Measurements from ENCODE around the gene ERF.

DNA sequence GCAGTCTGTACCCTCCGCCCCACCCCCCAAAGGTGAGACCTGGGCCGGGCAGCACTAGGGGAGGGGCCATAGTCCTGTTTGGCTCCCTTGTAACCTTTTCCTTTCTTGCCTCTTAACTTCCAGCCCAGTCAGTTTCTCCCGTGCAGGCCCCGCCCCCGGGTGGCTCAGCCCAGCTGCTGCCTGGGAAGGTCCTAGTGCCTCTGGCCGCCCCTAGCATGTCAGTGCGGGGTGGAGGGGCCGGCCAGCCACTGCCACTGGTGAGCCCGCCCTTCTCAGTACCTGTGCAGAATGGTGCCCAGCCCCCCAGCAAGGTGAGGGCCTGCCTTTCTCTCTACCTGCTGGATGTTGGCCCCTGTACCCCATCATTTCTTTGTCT is 36.5 kb upstream of the ERF start:
- TF ChIP-seq HCFC1 (IDR thresholded peaks at IDR 0.05; ENCODE audit: low read length) (no peak), CREM (IDR thresholded peaks at IDR 0.05; ENCODE audit: low read depth) (no peak), TAF1 (IDR thresholded peaks at IDR 0.05; ENCODE audit: borderline replicate concordance, low read depth, low read length) (no peak), BHLHE40 (IDR thresholded peaks at IDR 0.05; ENCODE audit: borderline replicate concordance in 1 of 2, low read depth in 2 of 2, low read length in 1 of 2) (no peak), DPF2 (IDR thresholded peaks at IDR 0.05) (no peak), POLR2A (IDR thresholded peaks at IDR 0.05; ENCODE audit: low read depth, low read length) (no peak), FOXK2 (IDR thresholded peaks at IDR 0.05) (no peak), POLR2AphosphoS5 (IDR thresholded peaks at IDR 0.05; ENCODE audit: low read length) (no peak), KAT2A (conservative IDR thresholded peaks at IDR 0.05; ENCODE audit: control insufficient read depth, low read depth, low read length) (no peak)
- TF ChIP-seq, protein P1, sequence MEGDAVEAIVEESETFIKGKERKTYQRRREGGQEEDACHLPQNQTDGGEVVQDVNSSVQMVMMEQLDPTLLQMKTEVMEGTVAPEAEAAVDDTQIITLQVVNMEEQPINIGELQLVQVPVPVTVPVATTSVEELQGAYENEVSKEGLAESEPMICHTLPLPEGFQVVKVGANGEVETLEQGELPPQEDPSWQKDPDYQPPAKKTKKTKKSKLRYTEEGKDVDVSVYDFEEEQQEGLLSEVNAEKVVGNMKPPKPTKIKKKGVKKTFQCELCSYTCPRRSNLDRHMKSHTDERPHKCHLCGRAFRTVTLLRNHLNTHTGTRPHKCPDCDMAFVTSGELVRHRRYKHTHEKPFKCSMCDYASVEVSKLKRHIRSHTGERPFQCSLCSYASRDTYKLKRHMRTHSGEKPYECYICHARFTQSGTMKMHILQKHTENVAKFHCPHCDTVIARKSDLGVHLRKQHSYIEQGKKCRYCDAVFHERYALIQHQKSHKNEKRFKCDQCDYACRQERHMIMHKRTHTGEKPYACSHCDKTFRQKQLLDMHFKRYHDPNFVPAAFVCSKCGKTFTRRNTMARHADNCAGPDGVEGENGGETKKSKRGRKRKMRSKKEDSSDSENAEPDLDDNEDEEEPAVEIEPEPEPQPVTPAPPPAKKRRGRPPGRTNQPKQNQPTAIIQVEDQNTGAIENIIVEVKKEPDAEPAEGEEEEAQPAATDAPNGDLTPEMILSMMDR (IDR thresholded peaks at IDR 0.05 in 2 of 3, conservative IDR thresholded peaks at IDR 0.05 in 1 of 3; ENCODE audit: control insufficient read depth in 2 of 3, extremely low read depth in 1 of 3, insufficient read depth in 1 of 3, low read depth in 3 of 3, low read length in 3 of 3), result no peak
- TF ChIP-seq, protein P2, sequence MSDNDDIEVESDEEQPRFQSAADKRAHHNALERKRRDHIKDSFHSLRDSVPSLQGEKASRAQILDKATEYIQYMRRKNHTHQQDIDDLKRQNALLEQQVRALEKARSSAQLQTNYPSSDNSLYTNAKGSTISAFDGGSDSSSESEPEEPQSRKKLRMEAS (IDR thresholded peaks at IDR 0.05; ENCODE audit: low read depth, low read length), result no peak
- TF ChIP-seq, protein P3, sequence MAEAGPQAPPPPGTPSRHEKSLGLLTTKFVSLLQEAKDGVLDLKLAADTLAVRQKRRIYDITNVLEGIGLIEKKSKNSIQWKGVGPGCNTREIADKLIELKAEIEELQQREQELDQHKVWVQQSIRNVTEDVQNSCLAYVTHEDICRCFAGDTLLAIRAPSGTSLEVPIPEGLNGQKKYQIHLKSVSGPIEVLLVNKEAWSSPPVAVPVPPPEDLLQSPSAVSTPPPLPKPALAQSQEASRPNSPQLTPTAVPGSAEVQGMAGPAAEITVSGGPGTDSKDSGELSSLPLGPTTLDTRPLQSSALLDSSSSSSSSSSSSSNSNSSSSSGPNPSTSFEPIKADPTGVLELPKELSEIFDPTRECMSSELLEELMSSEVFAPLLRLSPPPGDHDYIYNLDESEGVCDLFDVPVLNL (IDR thresholded peaks at IDR 0.05; ENCODE audit: low read depth, low read length), result no peak
